Aorta (tissue), 5 donors: ENCODE data around the gene BCO2. TPM values are rescaled to one million over a fixed set of nuclear protein-coding genes. Genes with fewer than 3 reads are reported as not detected.

Experiments used
- ATAC-seq: fragments of 200-7000 bp; cut with Tn5 transposase; one replicate; pipeline ENCODE4 v1.9.1; 2022; ENCODE audit warnings: moderate library complexity; ENCODE audit not compliant: low FRiP score
- DNase-seq, 2 donors: peaks; one replicate each; pipeline ENCODE4 v3.0.0-alpha.2; 2020
- H3K27ac ChIP-seq, 2 donors: one replicate each; pipeline ENCODE4 v1.5.1; 2013; ENCODE audit warnings: low read length in 2 of 2, mild to moderate bottlenecking in 2 of 2, moderate library complexity in 2 of 2, control low read depth in 1 of 2, inconsistent platforms in 1 of 2, low read depth in 1 of 2
- H3K27me3 ChIP-seq, 2 donors: one replicate each; pipeline ENCODE4 v1.6.1; 2013; ENCODE audit warnings: control low read depth in 1 of 2, low read length in 1 of 2, mild to moderate bottlenecking in 1 of 2, moderate library complexity in 1 of 2; ENCODE audit not compliant: insufficient read depth in 2 of 2, control insufficient read depth in 1 of 2
- H3K36me3 ChIP-seq, 2 donors: one replicate each; pipeline ENCODE4 v1.6.1; 2013; ENCODE audit warnings: control low read depth in 1 of 2, low read length in 1 of 2, mild to moderate bottlenecking in 1 of 2; ENCODE audit not compliant: insufficient read depth in 2 of 2, control insufficient read depth in 1 of 2
- H3K4me1 ChIP-seq, 2 donors: one replicate each; pipeline ENCODE4 v1.6.1; 2013; ENCODE audit warnings: low read length in 2 of 2, control low read depth in 1 of 2, mild to moderate bottlenecking in 1 of 2, moderate library complexity in 1 of 2; ENCODE audit not compliant: insufficient read depth in 2 of 2, control insufficient read depth in 1 of 2
- H3K4me3 ChIP-seq, 2 donors: one replicate each; pipeline ENCODE4 v1.5.1; 2013; ENCODE audit warnings: low read length in 2 of 2, control low read depth in 1 of 2, mild to moderate bottlenecking in 1 of 2
- H3K9me3 ChIP-seq: one replicate; pipeline ENCODE4 v1.6.1; 2013; ENCODE audit warnings: mild to moderate bottlenecking, low read length; ENCODE audit not compliant: control insufficient read depth
- WGBS, 2 donors: extraction: QIAGEN DNeasy Blood & Tissue Kit; methylation state at CpG; one replicate each; pipeline ENCODE4 v1.1.7; 2013; 5-methylcytosine and 5-hydroxymethylcytosine counted together
- intact Hi-C, 2 donors: fragments of 100-400 bp; cut with DNase I; formaldehyde crosslinking; loops; one replicate each; pipeline versions ENCODE4 v1.14.2 to v1.15.0; 2022
- polyA plus RNA-seq, 2 donors: library from polyadenylated mRNA; stranded (reverse); fragments of 200-250 nt; gene quantifications; one replicate each; pipeline ENCODE4 v1.2.3, GENCODE V29; 2013
- total RNA-seq, 2 donors: library from RNA; stranded (reverse); fragmentation: NEBNext Ultra II Directional; extraction: Animal tissue kit (Norgen Biotek cat#: 25700); gene quantifications; one replicate each; pipeline ENCODE4 v1.2.1, GENCODE V29; 2021
- donor health status: healthy with polysubstance abuse.
- donor health status: Bipolar disorder and iron deficiency.
- donor health status: DM: no; HTN: no; CAD: no.
- donor health status: DM: no; HTN: no; CAD: no.
- donor health status: DM: yes; HTN: yes; CAD: no.

BCO2 gene
- total and polyA plus RNA-seq, 4 donors, result 1.1 to 13.0 (median 7.6) TPM

DNA sequence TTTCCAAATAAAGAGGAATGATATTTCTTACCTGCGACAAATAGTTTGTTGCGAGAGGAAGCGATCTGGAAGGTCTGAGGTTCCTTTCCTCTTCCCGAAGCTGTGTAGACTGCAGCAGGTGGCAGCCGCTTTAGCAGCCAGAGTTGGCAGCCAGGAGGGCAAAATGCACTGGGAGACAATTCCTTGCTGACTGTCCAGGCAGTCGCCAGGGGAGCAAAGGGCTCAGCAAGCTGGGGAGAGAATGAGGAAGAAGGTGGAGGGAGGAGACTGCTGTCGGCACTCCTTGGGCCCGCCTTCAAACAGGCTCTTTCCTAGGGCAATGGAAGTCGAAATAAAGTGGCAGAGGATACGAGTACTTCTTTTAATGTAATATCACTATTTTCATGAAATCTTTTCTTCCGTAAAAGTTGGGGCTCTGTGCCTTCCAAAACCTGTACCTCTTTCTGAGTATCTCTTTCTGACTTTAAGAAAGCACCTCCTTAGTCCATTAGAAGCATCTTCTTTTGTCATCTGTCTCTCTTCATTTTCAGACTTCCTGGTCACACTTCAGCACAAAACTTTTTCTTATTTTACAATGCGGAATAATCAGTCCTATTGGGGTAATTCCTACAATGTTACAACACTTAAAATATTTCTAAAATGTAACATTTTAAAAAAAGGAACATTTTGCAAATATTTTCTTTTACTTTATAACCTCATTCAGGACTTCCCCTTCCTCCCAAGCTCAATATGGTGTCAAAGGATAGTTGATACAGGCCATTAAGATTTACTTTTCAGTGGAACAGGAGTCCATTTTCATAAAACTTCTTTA is 11.2 kb upstream of the BCO2 start, which contains the start of gene IL18:
TSS of gene IL18 (minus strand) at position 220 of the 811 bp plus-strand sequence. CDS start 9,041 bp downstream, outside the sequence.
- Histone ChIP-seq H3K4me3 (no peak within 1 kb of the TSS), H3K36me3 (no peaks in the 10 kb centered on the region), H3K9me3 (no peaks in the 10 kb centered on the region), H3K4me1 (no peaks in the 10 kb centered on the region), H3K27ac (no peak within 1 kb of the TSS), H3K27me3 (no peaks in the 10 kb centered on the region)
- intact Hi-C loops, result no loop called here
- 59 to 63% methylated on average over 12 of the region's 12 CpGs for WGBS, 2 donors
- ATAC-seq (peak; percentile 59), DNase-seq (peak in 1 of 2 donors; percentile 75)

DNA sequence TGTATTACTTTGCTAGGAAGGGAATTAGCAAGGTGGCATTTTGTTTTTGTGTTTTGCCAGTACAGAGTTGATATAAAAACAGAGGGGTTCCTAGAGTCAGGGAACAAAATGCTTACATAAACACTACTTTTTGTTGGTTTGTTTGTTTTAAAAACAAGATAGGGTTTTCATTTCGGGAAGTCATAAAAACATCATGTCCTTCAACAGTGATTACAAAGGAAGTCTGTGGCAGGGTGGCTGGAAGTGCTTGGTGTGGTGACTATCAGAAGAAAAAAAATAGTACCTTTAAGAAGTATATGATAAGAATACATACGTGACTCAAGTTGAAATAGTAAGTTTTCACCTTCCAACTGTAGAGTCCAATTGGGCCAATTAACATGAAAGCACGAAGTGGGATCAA is 10.3 kb upstream of the BCO2 start:
- Histone ChIP-seq H3K4me1 (no peaks in the 10 kb centered on the region), H3K9me3 (no peaks in the 10 kb centered on the region), H3K27me3 (no peaks in the 10 kb centered on the region), H3K27ac (no peak overlapping the region), H3K4me3 (no peak overlapping the region), H3K36me3 (no peaks in the 10 kb centered on the region)
- intact Hi-C loops, result no loop called here
- WGBS, 2 donors, result 63 to 66% methylated on average over 3 of the region's 3 CpGs
- no peak for DNase-seq
- no peak for ATAC-seq

DNA sequence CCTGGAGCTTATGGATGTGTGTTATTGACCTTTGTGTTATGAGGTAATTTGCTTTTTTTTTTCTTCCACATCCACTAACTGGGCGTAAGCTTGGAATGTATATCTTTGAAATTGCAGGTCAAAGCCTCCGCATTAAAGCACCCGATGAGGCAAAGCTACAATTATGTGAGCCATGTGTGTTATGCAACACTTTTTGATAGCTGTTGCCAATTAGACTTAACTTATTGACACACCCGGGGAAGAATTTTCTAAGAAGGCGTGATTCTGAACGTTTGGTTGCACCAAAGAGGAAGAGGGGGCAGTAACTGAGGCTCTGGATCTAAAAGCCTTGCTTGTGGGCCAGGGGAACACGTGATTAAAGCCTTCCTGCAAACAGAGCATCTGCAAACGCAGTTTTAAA is 8.8 kb upstream of the BCO2 start:
- Histone ChIP-seq H3K27me3 (no peaks in the 10 kb centered on the region), H3K4me3 (no peak overlapping the region), H3K9me3 (no peaks in the 10 kb centered on the region), H3K27ac (no peak overlapping the region), H3K4me1 (no peaks in the 10 kb centered on the region), H3K36me3 (no peaks in the 10 kb centered on the region)
- WGBS, 2 donors, result 68 to 79% methylated on average over 8 of the region's 8 CpGs
- DNase-seq (no peak), ATAC-seq (peak; percentile 56)
- intact Hi-C loops, result no loop called here

DNA sequence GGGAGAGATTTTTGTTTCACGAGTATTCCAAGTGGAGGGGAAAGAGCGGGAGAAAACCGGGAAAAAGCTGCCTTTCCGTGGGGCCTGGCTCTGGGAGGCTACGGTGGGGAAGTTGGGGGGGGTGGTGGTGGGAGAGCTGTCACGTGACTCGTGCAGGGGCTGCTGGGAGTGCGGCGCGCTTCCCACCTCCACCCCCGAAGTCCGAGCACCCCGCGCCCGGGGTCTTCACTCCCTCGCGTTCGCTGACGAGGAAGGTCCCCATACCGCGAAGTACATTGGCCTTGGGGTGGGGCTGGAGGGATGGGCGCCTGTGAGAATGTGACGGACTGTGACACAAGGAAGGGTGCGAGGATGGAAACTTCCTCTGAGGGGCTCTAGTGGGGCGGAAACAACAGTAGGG is 8.2 kb upstream of the BCO2 start, which contains the start of gene TEX12:
TSS of gene TEX12 (plus strand) at position 228 of the 400 bp plus-strand sequence. CDS start 1,897 bp downstream, outside the sequence.
- intact Hi-C loops, result no loop called here
- no peaks in the 10 kb centered on the region for H3K27me3 ChIP-seq
- H3K36me3 ChIP-seq, result no peaks in the 10 kb centered on the region
- 73 to 75% methylated on average over 25 of the region's 25 CpGs for WGBS, 2 donors
- DNase-seq (no peak), ATAC-seq (no peak)
- no peak within 1 kb of the TSS for H3K4me3 ChIP-seq
- H3K4me1 ChIP-seq, result no peaks in the 10 kb centered on the region
- no peaks in the 10 kb centered on the region for H3K9me3 ChIP-seq
- H3K27ac ChIP-seq, result no peak within 1 kb of the TSS

DNA sequence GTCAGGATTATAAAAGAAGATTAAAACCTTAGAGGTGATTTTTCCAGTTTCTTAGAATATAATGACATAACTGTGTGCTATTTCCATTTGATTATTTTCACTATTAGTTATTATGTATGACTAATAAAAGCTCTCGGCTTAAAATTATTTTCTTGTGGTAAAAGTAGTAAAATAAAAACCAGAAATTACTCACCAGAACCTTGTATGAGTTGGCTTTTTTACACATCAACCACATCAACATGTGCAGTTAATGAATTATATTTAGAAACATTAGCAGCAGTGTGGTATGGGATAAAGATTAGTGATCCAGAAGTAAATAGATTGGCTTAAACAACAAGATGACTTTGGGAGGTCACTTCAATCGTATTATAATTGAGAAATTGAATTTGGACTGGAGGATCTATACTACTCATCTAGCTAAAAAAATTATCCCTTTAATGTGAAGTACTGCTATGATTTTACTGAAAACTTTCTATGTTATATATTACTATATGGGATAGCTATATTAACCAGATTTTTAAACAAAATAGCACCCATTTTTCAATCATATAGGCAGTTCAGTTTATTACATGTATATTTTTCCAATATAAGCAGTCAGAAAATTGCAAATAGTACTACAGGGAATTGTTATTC is 2.8 kb upstream of the BCO2 start:
- H3K4me3 ChIP-seq, result no peak overlapping the region
- no peaks in the 10 kb centered on the region for H3K4me1 ChIP-seq
- H3K27me3 ChIP-seq, result no peaks in the 10 kb centered on the region
- H3K9me3 ChIP-seq, result no peaks in the 10 kb centered on the region
- DNase-seq, result no peak
- H3K36me3 ChIP-seq, result no peaks in the 10 kb centered on the region
- no peak overlapping the region for H3K27ac ChIP-seq
- intact Hi-C loops, result no loop called here
- ATAC-seq, result no peak
- WGBS, 2 donors, result 39 to 45% methylated on average over 2 of the region's 2 CpGs

DNA sequence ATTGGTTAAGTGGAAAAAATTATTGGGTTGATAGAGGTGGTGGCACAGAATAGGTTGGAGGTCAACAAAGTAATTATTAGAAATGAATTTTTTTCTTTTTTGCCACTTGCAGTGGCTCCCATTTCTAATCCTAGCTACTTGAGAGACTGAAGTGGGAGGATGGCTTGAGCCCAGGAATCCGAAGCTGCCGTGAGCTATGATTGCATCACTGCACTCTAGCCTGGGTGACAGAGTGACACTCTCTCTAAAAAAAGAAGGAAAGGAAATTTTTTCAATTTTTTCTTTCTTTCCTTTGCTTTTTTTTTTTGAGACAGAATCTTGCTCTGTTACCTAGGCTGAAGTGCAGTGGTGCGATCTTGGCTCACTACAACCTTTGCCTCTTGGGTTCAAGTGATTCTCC is 2.2 kb upstream of the BCO2 start:
- Histone ChIP-seq H3K4me3 (no peak overlapping the region), H3K27ac (no peak overlapping the region), H3K9me3 (no peaks in the 10 kb centered on the region), H3K27me3 (no peaks in the 10 kb centered on the region), H3K4me1 (no peaks in the 10 kb centered on the region), H3K36me3 (no peaks in the 10 kb centered on the region)
- WGBS, 2 donors, result 52 to 56% methylated on average over 3 of the region's 3 CpGs
- intact Hi-C loops, result no loop called here
- ATAC-seq (no peak), DNase-seq (no peak)

DNA sequence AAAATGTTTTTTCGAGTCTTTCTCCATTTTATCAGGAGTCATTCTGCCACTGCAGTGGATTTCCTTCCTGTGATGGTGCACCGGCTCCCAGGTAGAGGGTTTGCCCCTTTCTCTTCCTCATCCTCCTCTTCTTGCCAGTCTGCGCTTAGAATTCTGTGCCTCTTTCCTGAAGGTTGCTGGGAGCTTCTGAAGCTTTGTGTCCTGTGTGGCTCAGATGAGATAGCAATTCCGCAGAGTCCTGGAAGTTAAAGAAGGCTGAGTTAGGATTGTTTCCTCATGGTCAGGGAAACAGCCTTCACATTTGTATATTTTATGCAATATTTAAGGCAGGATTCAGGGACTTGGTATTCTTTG is 264 bp downstream of the BCO2 start:
- DNase-seq (no peak), ATAC-seq (no peak)
- H3K27ac ChIP-seq, result no peak overlapping the region
- H3K36me3 ChIP-seq, result peaks cover 0 to 2% of the 10 kb centered on the region in 2 donors
- 21 to 22% methylated on average over 4 of the region's 4 CpGs for WGBS, 2 donors
- H3K4me1 ChIP-seq, result no peaks in the 10 kb centered on the region
- H3K4me3 ChIP-seq, result peak overlapping the region in 1 of 2 donors; percentile 31
- no peaks in the 10 kb centered on the region for H3K9me3 ChIP-seq
- intact Hi-C loops, result loop anchor here (2.0 to 5.0 kb wide), 2 partner anchors 63 kb away; no protein-coding TSS in a partner anchor
- H3K27me3 ChIP-seq, result no peaks in the 10 kb centered on the region

DNA sequence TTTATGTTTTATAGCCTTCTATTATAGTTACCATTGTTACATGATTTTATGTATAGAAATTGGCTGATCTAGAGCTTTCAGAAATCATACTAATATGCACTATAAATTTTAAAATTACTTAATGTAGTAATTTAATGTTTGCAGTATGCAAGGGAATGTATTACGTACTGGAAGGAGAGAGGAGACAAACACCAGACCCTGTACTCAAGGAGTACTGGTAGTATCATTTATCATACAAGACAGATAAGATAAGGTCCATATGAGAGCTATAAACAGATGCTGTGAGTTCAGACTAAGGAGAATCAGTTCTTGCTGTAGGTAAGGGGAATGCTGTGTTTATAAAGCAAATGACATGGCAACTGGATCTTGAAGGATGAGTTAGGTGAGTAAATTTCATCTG is 765 bp downstream of the BCO2 start:
- no peaks in the 10 kb centered on the region for H3K9me3 ChIP-seq
- no peaks in the 10 kb centered on the region for H3K4me1 ChIP-seq
- no peak overlapping the region for H3K27ac ChIP-seq
- 89 to 96% methylated on average over 1 of the region's 1 CpG for WGBS, 2 donors
- intact Hi-C loops, result loop anchor here in 1 of 2 donors (5.0 kb wide), 1 partner anchor 64 kb away; no protein-coding TSS in a partner anchor
- H3K27me3 ChIP-seq, result no peaks in the 10 kb centered on the region
- peaks cover 0 to 2% of the 10 kb centered on the region in 2 donors for H3K36me3 ChIP-seq
- DNase-seq, result no peak
- H3K4me3 ChIP-seq, result no peak overlapping the region
- ATAC-seq, result no peak
